ENCODE results near the gene GLA.

The GLA gene

GRCh38 chrX:101409043-101409442, 1.3 kb upstream of the GLA start:
- DNase-seq (ENCODE audit: low read depth) = no peak
- peak overlapping the region; percentile 92 for H3K4me3 ChIP-seq (ENCODE audit: low read depth, low read length)
- TF ChIP-seq POLR2A (IDR thresholded peaks at IDR 0.05; ENCODE audit: extremely low read depth, insufficient read length) = no peak
- no peak for TF ChIP-seq MAX (IDR thresholded peaks at IDR 0.05; ENCODE audit: low read depth, low read length)
- TF ChIP-seq CTCF (IDR thresholded peaks at IDR 0.05; ENCODE audit: low read depth, low read length) = no peak
- TF ChIP-seq MYC (IDR thresholded peaks at IDR 0.05; ENCODE audit: low read depth, low read length) = no peak

- DNase-seq (ENCODE audit: low read depth) = no peak
- peak overlapping the region; percentile 92 for H3K4me3 ChIP-seq (ENCODE audit: low read depth, low read length)
- TF ChIP-seq POLR2A (IDR thresholded peaks at IDR 0.05; ENCODE audit: extremely low read depth, insufficient read length) (no peak), MAX (IDR thresholded peaks at IDR 0.05; ENCODE audit: low read depth, low read length) (no peak), MYC (IDR thresholded peaks at IDR 0.05; ENCODE audit: low read depth, low read length) (no peak)
These were observed 762 bp upstream of the GLA start for GRCh38 chrX:101408532-101408841.

GRCh38 chrX:101407167-101407747, 468 bp downstream of the GLA start:
- TF ChIP-seq POLR2A (IDR thresholded peaks at IDR 0.05; ENCODE audit: extremely low read depth, insufficient read length) = no peak
- TF ChIP-seq CTCF (IDR thresholded peaks at IDR 0.05; ENCODE audit: low read depth, low read length) = no peak
- no peak for TF ChIP-seq MYC (IDR thresholded peaks at IDR 0.05; ENCODE audit: low read depth, low read length)
- no peak for TF ChIP-seq MAX (IDR thresholded peaks at IDR 0.05; ENCODE audit: low read depth, low read length)
- H3K4me3 ChIP-seq (ENCODE audit: low read depth, low read length) = peak overlapping the region; percentile 97
- DNase-seq (ENCODE audit: low read depth) = peak; percentile 64

GRCh38 chrX:101399825-101400224, 7.9 kb downstream of the GLA start:
- no peak for DNase-seq (ENCODE audit: low read depth)
- no peak overlapping the region for H3K4me3 ChIP-seq (ENCODE audit: low read depth, low read length)
- no peak for TF ChIP-seq CTCF (IDR thresholded peaks at IDR 0.05; ENCODE audit: low read depth, low read length)
- no peak for TF ChIP-seq POLR2A (IDR thresholded peaks at IDR 0.05; ENCODE audit: extremely low read depth, insufficient read length)
- no peak for TF ChIP-seq MAX (IDR thresholded peaks at IDR 0.05; ENCODE audit: low read depth, low read length)
- no peak for TF ChIP-seq MYC (IDR thresholded peaks at IDR 0.05; ENCODE audit: low read depth, low read length)

- TF ChIP-seq CTCF (IDR thresholded peaks at IDR 0.05; ENCODE audit: low read depth, low read length) (no peak), MYC (IDR thresholded peaks at IDR 0.05; ENCODE audit: low read depth, low read length) (no peak), POLR2A (IDR thresholded peaks at IDR 0.05; ENCODE audit: extremely low read depth, insufficient read length) (no peak), MAX (IDR thresholded peaks at IDR 0.05; ENCODE audit: low read depth, low read length) (no peak)
- no peak for DNase-seq (ENCODE audit: low read depth)
These were observed 9.0 kb downstream of the GLA start for GRCh38 chrX:101398694-101399093.

GRCh38 chrX:101397779-101398178, 9.9 kb downstream of the GLA start:
- no peak for DNase-seq (ENCODE audit: low read depth)
- no peak overlapping the region for H3K4me3 ChIP-seq (ENCODE audit: low read depth, low read length)
- TF ChIP-seq MYC (IDR thresholded peaks at IDR 0.05; ENCODE audit: low read depth, low read length) (no peak), CTCF (IDR thresholded peaks at IDR 0.05; ENCODE audit: low read depth, low read length) (no peak), MAX (IDR thresholded peaks at IDR 0.05; ENCODE audit: low read depth, low read length) (no peak), POLR2A (IDR thresholded peaks at IDR 0.05; ENCODE audit: extremely low read depth, insufficient read length) (no peak)

More at GRCh38 chrX:101398694-101399093, 9.0 kb downstream of the GLA start:
- no peak overlapping the region for H3K4me3 ChIP-seq (ENCODE audit: low read depth, low read length)
